ENCODE data around the gene B9D2.

Gene B9D2

DNA sequence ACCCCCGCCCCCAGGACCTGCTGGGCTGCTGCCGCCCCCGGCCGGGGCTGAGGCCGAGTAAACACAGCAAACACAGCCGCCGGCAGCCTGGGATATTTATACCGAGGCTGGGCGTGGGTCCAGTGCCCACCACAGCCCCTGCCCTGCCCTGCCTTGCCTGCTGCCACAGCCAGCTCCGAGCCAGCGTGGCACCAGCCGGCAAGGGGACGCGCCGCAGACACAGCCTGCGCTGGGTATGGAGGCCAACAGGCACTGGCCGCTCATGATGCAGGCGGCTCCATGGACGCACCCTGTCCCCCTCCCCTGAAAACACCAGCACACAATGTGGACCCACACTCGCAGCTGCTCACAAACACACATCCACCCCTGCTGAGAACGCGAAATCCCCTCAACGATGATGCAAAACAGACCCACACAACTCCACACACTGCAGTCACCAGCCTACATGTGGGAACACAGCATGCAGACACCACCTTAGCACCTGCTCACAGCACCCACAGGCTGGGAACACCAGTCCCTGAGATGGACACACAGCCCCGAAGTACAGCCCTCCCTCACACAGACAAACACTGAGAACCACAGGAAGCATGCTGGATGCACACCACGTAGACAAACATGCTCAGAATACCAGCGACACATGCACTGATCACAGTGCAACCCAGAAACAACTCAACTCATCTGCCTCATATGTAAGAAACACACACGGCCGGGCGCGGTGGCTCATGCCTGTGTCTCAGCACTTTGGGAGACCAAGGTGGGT, 37.8 kb downstream of the B9D2 start:
- no peak for DNase-seq

DNA sequence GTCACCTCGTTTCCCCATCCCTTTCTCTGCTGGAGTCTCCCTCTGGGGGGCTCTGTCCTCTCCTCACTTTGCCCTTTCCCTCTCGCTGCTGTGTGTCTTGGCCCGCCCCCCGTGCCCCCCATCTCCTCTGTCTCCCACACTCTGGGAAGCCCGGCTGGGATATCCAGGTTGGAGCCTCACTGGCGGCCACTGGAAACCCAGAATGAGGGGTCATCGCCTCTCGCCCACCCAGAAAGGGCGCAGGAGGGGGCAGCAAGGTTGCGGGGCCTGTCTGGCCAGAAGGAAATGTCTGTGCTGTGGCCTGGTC, 38.4 kb downstream of the B9D2 start:
- DNase-seq, result no peak

DNA sequence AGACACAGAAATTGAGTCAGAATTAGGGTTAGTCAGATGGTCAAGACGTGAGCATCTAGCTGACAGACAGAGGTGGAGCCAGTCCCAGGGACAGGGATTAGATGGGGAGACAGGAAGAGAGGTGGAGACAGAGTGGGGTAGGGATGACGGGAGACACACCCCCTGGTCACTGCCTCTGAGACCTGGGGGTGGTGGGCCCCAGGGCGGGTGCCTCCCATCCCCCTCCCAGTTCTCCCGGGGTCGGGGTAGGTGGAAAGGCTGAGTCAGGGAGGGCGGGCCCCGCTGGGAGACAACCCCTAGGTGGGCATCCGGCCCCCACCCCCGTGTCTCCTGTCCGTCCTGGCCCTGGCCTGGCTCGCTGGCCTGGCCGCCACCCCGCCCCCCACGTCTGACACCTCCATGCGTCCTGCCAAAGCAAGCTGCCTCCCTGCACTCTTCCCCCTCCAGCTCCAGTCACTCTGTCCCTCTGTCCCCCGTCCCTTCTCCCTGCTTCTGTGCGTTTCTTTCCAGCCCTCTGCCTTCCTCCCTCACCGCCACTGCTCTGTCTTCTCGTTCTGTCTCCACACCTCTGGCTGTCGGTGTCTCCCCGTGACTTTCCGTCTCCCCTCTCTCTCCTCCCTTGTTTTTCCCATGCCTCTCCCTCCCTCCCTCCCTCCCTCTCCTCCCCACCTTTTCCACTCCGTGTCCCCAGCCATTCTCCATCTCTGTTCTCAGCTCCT, 38.9 kb downstream of the B9D2 start:
- no peak for DNase-seq

DNA sequence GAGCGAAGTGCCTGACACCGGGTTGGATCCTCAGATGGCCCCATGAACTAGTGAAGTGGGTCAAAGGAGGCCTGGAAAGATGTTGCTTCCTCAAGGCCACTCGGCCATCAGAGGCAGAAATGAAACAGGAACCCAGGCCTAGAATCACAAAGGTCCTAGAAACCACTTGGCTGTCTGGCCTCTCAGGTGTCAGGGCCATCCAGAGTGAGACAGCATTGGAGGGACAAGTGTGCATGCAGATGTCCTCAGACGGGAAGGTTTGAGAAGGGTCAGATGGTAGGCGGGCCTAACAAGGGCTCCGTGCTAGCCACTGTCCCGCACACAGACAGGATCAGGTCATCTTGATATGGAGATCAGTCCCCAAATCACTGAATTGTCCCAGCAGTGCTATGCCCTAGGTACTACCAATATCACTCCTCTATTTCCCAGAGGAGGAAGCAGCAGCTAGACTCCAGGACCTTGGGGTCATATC, 39.7 kb downstream of the B9D2 start:
- no peak for DNase-seq

DNA sequence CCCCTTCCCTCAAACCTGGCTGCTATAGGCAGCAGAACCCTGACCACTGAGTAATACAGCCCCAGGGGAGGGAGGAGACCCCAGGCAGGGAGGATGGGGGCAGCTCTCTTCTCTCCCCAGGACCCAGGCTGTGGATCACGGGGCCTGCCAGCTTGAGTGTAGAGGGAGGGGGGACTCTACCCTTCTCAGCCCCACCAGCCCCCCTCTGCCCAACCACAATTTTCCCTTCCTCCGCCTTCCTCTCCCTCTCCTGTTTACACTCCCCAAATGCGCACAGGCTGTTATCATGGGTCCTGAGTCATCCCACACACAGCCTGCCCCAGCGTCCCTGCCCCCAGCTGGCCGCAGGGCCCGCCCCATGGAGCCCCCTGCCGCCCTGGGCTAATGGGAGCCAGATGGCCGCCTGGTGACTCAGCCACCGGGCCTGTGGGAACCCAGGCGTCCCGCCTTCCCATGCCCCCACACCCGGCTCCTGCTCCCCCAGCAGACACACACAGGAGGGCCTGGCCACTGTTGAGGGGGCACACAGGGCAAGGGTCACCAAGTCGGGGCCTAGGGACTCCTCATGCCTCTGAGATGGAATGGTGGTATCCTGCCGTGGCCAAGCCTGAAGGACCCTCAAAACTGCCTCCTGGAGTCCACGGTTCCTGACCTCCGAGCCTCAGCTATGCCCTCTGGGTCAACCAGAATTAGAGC, 40.4 kb downstream of the B9D2 start:
- DNase-seq, result no peak

DNA sequence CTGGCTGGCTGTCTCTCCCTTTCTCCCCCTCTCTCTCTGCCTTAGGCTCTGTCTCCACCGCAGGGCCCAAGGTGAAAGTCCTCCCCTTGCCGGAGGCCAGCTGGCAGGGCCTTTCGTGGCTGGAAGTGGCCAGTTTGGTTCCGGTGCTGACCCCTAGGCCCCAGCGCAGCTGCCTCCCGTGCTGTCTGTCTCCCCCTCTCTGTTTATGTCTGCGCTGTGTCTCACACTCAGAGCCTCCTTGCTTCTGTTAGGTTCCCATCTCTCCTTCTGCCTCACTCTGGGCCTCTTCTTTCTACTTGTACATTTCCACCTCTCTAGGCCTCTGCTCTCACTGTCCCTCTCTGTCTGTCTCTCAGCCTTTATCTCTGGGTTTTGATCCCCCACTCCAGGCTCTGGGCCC, 40.9 kb downstream of the B9D2 start:
- DNase-seq, result no peak

DNA sequence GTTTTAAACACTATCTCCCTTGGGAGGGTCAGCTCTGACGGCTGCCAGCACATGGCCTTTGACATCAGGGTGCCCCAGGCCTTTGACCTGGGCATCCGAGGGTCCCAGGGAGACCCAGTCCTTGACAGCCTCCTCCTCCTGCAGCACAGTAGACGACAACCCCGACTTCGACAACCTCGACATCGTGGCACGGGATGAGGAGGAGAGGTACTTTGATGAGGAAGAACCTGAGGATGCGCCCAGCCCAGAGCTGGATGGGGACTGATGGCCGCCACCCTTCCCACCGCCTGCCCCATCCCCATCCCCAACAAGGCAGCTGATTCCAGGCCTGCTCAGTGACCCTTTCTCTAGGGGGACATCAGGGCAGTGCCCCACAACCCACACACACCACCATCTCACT, 41.5 kb downstream of the B9D2 start:
- no peak for DNase-seq

DNA sequence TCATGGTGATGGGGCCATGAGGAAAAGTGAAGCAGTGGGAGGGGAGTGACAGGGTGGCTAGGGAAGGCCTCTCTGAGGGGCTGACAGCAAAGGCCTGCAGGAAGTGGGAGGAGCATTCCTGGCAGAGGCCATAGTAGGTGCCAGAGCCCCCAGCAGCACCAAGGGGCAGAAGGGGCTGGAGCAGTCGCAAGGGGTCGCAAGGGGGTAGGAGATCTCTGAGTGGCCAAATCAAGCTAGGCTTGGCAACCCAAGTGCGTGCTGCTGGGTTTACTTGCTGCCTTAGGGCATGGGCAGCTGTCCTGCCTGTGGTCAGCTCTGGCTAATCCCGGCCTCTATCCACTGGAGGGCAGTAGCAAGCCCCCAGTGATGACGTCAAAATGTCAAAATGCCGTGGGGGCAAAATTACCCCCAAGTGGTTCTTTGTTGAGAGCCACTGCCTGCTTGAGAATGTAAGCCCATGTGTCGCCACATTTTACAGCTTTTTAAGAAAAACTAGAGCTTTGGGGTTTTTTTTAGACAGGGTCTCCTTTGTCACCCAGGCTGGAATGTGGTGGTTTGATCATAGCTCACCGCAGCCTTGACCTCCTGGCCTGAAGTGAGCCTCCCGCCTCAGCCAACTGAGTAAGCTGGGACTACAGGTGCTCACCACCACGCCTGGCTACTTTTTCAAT, 42.2 kb downstream of the B9D2 start:
- no peak for DNase-seq

DNA sequence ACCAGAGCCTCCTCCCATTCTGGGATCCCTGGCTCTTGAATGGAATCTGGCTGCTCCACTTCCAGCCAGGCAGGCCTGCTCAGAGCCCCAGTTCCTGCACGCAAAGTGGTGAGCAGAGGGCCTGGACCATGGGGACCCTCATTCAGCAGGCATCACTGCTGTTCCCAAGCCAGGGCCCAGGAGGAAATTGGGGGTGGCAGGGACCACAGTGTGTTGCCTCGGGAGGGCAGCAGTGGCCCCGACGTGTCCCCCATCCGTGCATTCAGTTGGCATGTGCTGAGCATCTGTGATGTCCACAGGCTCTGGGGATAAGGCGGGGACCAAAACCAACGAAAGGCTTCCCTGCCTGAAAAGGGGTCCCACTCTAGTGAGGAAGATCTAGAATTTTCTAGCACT, 42.7 kb downstream of the B9D2 start:
- DNase-seq, result no peak

DNA sequence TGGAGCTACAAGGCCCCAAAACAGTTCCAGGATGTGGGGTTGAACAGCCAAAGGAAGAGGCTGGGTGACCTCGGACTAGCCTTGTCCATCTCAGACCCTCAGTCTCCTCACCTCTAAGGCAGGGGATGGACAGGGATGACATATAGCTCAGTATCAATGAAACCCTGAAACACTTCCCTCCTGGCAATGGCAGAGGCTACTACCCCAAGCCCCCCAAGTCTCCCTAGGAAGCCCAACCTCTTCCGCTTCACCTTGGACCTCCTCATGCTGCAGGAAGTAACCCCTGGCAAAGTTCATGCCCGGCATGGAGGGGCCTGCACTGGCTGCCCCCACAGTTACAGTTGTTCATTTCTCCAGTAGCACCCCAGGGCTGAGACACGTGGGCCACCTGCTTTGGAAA, 43.4 kb downstream of the B9D2 start:
- DNase-seq, result no peak

DNA sequence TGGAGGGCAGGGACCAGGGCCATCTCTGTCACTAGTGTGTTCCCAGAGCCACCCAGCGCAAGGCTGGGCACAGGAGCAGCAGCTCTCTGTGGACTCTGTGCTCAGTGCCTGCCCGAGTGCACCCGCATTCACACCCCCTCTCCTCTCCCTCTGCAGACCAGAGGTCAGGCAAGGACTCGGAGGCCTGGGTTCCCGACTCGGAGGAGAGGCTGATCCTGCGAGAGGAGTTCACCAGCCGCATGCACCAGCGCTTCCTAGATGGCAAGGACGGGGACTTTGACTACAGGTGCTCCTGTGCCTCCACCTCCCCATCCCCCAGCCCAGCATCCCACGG, 43.8 kb downstream of the B9D2 start:
- no peak for DNase-seq

DNA sequence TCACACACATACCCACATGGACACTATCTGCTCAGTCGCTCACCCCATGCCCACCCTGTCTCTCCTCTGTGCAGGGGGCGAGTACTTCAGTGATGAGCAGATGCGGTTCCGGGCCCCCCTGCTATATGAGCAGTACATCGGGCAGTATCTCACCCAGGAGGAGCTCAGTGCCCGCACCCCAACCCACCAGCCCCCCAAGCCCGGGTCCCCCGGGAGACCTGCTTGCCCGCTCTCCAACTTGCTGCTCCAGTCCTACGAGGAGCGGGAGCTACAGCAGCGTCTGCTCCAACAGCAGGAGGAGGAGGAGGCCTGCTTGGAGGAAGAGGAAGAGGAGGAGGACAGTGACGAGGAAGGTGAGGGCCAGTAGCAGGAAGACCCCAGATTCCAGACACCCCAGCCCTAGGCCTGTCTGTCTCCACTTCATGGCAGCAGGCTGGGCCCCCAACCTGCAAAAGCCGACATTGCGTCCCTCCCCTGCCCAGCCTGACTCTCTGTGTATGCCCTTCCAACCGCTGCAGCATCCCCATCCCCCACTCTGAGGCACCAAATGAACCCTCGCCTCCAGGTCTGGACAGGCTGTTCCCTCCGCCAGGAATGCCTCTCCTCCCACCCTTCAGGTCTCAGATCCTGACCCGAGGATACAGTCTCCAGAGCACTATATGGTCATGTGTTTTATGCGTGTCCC, 44.3 kb downstream of the B9D2 start:
- DNase-seq, result no peak

DNA sequence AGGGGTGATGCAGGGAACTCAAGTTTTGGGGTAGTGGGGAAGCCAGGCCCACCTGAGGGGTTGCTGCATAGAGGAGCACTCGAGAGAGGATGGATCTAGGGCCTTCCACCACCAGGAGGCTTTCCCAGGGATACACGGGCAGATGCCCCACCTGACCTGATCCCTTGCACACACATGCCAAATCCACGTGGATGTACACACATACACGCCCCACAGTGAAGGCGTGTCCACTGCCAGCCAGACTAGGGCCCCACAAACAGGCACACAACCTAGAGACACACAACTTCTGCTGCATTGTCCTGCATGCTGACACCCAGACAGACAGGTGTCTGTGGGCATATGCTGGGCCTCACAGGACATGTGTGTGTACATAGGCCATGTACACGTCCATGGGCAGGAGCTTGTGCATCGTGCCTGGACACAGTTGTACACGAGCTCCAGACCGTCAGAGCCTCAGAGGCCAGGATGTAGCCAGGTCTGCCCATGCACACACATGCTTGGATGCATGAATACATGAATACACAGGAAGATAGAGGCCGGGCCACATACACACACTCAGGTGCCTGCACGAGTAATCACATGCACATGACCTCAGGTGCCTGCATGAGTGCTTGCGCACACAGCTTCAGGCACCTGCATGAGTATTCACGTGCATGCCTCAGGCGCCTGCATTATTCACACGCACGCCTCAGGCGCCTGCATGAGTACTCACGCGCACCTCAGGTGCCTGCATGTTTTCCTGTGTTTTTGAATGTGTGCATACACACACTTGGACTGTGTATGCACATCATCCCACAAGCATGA, 45.1 kb downstream of the B9D2 start:
- no peak for DNase-seq

DNA sequence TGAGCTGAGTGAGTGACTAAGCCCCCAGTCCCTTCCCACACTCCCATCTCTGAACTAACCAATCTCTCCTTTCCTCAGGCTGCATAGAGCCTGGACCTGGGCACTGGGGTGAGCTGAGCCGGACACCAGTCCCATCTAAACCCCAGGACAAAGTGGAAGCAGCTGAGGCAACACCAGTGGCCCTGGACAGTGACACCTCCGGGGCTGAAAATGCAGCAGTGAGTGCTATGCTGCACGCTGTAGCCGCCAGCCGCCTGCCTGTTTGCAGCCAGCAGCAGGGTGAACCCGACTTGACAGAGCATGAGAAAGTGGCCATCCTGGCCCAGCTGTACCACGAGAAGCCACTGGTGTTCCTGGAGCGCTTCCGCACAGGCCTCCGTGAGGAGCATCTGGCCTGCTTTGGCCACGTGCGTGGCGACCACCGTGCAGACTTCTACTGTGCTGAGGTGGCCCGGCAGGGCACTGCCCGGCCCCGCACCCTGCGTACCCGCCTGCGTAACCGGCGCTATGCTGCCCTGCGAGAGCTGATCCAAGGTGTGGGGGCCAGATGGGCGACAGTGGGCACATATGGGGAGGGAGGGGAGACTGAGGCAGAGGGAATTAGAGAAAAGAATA, 47.5 kb downstream of the B9D2 start:
- no peak for DNase-seq

DNA sequence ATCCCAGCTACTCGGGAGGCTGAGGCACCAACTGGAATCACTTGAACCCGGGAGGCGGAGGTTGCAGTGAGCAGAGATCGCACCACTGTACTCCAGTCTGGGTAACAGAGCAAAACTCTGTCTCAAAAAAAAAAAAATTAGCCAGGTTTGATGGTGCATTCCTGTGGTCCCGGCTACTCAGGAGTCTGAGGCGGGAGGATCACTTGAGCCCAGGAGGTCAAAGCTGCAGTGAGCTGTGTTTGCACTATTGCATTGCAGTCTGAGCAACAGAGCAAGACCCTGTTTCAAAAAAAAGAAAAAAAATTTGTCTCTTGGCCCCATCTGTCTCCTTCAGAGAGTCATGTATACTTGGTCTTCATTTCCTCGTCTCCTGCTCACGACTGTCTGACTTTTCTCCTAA, 52.3 kb downstream of the B9D2 start:
- DNase-seq, result no peak

DNA sequence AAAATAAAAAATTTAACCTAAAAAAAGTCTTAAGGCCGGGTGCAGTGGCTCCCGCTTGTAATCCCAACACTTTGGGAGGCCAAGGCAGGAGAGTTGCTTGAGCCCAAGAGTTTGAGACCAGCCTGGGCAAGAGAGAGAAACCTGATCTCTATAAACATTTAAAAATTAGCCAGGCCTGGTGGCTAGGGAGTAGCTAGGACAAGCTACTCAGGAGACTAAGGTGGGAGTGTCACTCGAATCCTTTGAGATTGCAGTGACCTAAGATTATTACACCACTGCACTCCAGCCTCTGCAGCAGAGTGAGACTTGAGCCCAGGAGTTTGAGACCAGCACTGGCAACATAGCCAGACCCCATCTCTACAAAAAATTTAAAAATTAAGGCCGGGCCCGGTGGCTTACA, 52.9 kb downstream of the B9D2 start:
- DNase-seq, result no peak

DNA sequence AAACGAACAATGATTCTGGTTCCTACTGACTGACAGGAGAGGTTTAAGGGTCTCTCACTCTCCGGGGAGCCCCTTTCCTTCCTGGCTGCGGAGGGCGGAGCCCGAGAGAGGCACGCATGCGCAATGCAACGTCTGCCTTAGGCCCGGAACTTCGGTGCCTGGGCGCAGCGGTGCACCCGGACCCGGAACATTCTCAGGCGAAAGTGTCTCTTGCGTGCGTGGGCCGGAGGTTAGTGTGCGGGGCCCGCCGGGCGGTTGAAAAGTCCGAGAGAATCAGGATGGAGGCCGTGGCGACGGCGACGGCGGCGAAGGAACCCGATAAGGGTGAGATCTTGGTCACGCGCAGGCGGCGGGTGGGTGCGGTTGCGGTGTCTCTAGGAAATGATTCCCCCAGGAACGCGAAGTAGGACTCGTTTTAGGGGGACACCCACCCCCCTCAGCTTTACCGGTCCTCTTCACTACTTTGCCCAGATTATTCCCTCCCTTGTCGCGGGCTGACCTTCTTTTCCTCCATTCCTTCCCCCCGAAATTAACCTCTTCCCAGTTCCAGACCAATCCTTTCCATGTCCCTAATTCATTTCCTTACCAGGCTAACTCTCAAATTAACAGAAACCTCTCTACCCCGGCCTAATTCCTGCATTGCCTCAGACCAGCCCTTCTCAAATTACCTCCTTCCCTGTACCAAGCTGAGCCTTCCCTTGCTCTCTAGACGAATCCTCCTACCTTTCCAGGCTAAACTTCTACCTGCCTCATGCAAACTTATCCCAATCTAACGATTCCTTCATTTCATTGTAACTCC, 53.7 kb downstream of the B9D2 start, which contains the start of gene CCDC97:
CCDC97 (plus strand) TSS at position 140 of the 799 bp plus-strand sequence; CDS start at position 279, 139 bp downstream.
- peak; percentile 89 for DNase-seq

DNA sequence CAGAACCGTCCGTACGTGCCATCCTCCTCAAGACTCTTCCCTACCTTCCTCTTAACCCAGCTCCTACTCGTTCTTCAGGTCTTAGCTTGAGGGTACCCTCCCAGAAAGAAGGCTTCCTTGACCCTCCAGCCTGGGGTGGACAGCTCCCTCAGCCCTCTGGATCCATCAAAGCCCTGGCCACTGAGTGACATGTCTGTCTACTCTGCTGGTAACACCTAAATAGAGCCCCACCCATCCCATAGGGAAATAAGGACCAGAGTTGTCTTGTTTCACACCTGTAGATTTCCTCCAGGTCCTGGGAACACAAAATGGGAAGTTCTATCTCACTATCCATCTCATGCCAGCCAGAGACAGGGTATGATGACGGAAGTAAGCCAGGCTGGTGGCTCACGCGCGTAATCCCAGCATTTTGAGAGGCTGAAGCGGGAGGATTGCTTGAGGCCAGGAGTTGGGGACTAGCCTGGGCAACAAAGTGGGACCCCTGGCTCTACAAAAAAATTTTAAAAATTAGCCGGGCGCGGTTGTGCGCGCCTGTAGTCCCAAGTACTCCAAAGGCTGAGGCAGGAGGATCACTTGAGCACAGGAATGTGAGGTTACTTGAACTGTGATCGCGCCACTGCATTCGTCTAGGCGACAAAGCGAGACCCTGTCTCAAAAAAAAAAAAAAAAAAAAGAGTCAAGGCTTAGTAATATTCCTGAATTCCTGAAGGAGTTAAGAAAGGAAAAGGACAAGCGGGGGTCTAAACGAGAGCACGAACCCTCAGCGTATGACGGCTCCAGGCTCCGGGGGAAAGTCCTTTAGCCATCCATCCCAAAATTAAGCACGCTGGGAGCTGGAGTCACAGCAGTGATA, 54.5 kb downstream of the B9D2 start:
- DNase-seq, result no peak

DNA sequence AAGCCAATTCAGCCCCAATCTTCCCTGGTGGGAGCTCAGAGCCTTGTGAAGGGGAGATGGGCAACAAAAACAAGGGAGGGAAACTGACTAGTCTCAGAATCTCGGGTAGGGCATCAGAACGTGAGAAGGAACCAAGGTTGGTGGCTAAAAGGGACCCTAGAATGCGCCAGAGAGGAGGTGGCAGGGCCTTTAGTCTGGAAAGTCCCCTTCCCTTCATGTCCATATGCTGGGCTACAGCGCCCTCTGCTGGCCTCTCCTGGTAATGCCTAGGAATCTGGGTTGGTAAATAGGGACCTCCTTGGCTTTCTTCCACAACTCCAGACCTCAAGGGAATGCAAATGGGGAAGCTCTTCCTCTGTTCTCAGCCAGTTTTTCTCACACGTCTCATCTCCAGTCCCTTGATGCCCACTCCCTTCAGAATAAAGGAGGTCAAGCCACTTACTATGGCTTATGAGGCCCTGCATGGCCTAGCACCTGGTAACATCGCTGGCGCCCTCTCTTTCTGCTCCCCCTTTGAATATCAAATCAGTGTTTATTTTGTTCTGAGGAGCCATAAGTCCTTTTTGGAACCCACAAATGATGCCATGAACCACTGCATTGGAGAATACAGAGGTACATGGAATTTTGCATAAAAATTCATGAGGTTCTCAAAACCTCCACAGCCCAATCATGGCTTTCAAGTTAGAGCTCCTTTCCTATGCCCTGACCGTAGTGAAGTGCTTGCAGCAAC, 55.3 kb downstream of the B9D2 start:
- peak; percentile 93 for DNase-seq

Data from midbrain (tissue), 1 donor.